ENCODE results near the gene HSPA2.

The HSPA2 gene

GRCh38 chr14:64540208-64541202, at the start of gene HSPA2:
TSS of gene HSPA2 (plus strand) at chr14:64540741. CDS start at chr14:64540850, 109 bp downstream.
- peak; percentile 99 for DNase-seq (ENCODE audit: low spot score)

GRCh38 chr14:64491637-64492036, 48.9 kb upstream of the HSPA2 start:
- DNase-seq (ENCODE audit: low spot score), result no peak

- DNase-seq (ENCODE audit: low spot score), result no peak
These were observed 47.1 kb upstream of the HSPA2 start for GRCh38 chr14:64493455-64493854.

- no peak for DNase-seq (ENCODE audit: low spot score)
These were observed 45.3 kb upstream of the HSPA2 start for GRCh38 chr14:64495252-64495651.

- DNase-seq (ENCODE audit: low spot score), result no peak
These were observed 43.8 kb upstream of the HSPA2 start for GRCh38 chr14:64496764-64497163.

- no peak for DNase-seq (ENCODE audit: low spot score)
These were observed 40.5 kb upstream of the HSPA2 start for GRCh38 chr14:64500088-64500487.

GRCh38 chr14:64501411-64502171, 39.0 kb upstream of the HSPA2 start:
- peak; percentile 52 for DNase-seq (ENCODE audit: low spot score)

GRCh38 chr14:64502456-64502855, 38.1 kb upstream of the HSPA2 start:
- no peak for DNase-seq (ENCODE audit: low spot score)

GRCh38 chr14:64502887-64503433, 37.6 kb upstream of the HSPA2 start:
- DNase-seq (ENCODE audit: low spot score), result no peak

- peak; percentile 77 for DNase-seq (ENCODE audit: low spot score)
These were observed 36.9 kb upstream of the HSPA2 start, which contains the start of gene ZBTB25 for GRCh38 chr14:64503434-64504309. TSS of gene ZBTB25 (minus strand) at chr14:64503838. CDS start at chr14:64490533, 13,305 bp downstream.

- DNase-seq (ENCODE audit: low spot score), result peak; percentile 56
These were observed 36.1 kb upstream of the HSPA2 start, which contains the start of gene ZBTB1 for GRCh38 chr14:64504310-64504896. TSS of gene ZBTB1 (plus strand) at chr14:64504770. CDS start at chr14:64521505, 16,735 bp downstream.

GRCh38 chr14:64504897-64505794, 35.4 kb upstream of the HSPA2 start:
- peak; percentile 64 for DNase-seq (ENCODE audit: low spot score)

GRCh38 chr14:64506721-64507120, 33.8 kb upstream of the HSPA2 start:
- DNase-seq (ENCODE audit: low spot score), result no peak

GRCh38 chr14:64507376-64508156, 33.0 kb upstream of the HSPA2 start:
- DNase-seq (ENCODE audit: low spot score), result no peak

GRCh38 chr14:64508215-64508776, 32.2 kb upstream of the HSPA2 start:
- no peak for DNase-seq (ENCODE audit: low spot score)

- DNase-seq (ENCODE audit: low spot score), result no peak
These were observed 31.5 kb upstream of the HSPA2 start for GRCh38 chr14:64509036-64509435.

GRCh38 chr14:64510825-64511671, 29.5 kb upstream of the HSPA2 start:
- peak; percentile 24 for DNase-seq (ENCODE audit: low spot score)

- DNase-seq (ENCODE audit: low spot score), result no peak
These were observed 27.3 kb upstream of the HSPA2 start for GRCh38 chr14:64513271-64513670.
